Nephron (organoid): ENCODE data around the gene MAST2.
A peak's percentile ranks its signal among the peaks of the same experiment; 100 is the strongest.

ENCODE experiments used
- H3K27ac Mint-ChIP-seq, 3 experiments: 2 replicates each; pipeline ENCODE4 v1.8.0; 2020; ENCODE audit warnings: mixed read lengths in 3 of 3, mild to moderate bottlenecking in 2 of 3, moderate library complexity in 1 of 3
- H3K27me3 Mint-ChIP-seq: 2 replicates; pipeline ENCODE4 v1.8.0; 2021; ENCODE audit warnings: low read depth, mild to moderate bottlenecking, moderate library complexity, mixed read lengths
- H3K36me3 Mint-ChIP-seq: 2 replicates; pipeline ENCODE4 v1.8.0; 2020; ENCODE audit warnings: low read depth, mixed read lengths
- H3K4me1 Mint-ChIP-seq: 2 replicates; pipeline ENCODE4 v1.8.0; 2020; ENCODE audit warnings: mixed read lengths
- H3K4me3 Mint-ChIP-seq, 3 experiments: 2 replicates each; pipeline ENCODE4 v1.8.0; 2020; ENCODE audit warnings: mild to moderate bottlenecking in 3 of 3, mixed read lengths in 3 of 3, moderate library complexity in 2 of 3
- H3K9me3 Mint-ChIP-seq: 2 replicates; pipeline ENCODE4 v1.8.0; 2020; ENCODE audit warnings: mixed read lengths
- CTCF ChIP-seq, 3 experiments: fragments of 200-600 bp; sonication (generic); IDR thresholded peaks; one replicate each; pipeline ENCODE4 v1.5.0; 2021; ENCODE audit warnings: antibody characterized with exemption in 3 of 3; ENCODE audit not compliant: unreplicated experiment in 3 of 3

Gene MAST2

GRCh38 chr1:45876000-45876617 lies 72.7 kb downstream of the MAST2 start:
- Mint-ChIP-seq H3K4me1 (no peaks in the 10 kb centered on the region), H3K4me3 (no peak overlapping the region), H3K27me3 (no peaks in the 10 kb centered on the region), H3K27ac (no peak overlapping the region), H3K9me3 (no peaks in the 10 kb centered on the region), H3K36me3 (no peaks in the 10 kb centered on the region)
- TF ChIP-seq CTCF (IDR thresholded peaks at IDR 0.05; ENCODE audit: unreplicated experiment in 3 of 3): no peak

- H3K9me3 Mint-ChIP-seq: no peaks in the 10 kb centered on the region
- no peaks in the 10 kb centered on the region for H3K27me3 Mint-ChIP-seq
- no peaks in the 10 kb centered on the region for H3K36me3 Mint-ChIP-seq
- no peak overlapping the region for H3K4me3 Mint-ChIP-seq
- TF ChIP-seq CTCF (IDR thresholded peaks at IDR 0.05; ENCODE audit: unreplicated experiment in 3 of 3): no peak
- peaks cover 5% of the 10 kb centered on the region for H3K4me1 Mint-ChIP-seq
- H3K27ac Mint-ChIP-seq: no peak overlapping the region
These were observed 73.9 kb downstream of the MAST2 start for GRCh38 chr1:45877264-45877663.

- H3K9me3 Mint-ChIP-seq: no peaks in the 10 kb centered on the region
- no peak overlapping the region for H3K27ac Mint-ChIP-seq
- H3K36me3 Mint-ChIP-seq: no peaks in the 10 kb centered on the region
- H3K4me3 Mint-ChIP-seq: no peak overlapping the region
- no peak for TF ChIP-seq CTCF (IDR thresholded peaks at IDR 0.05; ENCODE audit: unreplicated experiment in 3 of 3)
- H3K27me3 Mint-ChIP-seq: no peaks in the 10 kb centered on the region
- peaks cover 5% of the 10 kb centered on the region for H3K4me1 Mint-ChIP-seq
These were observed 76.6 kb downstream of the MAST2 start for GRCh38 chr1:45879885-45880598.

- H3K36me3 Mint-ChIP-seq: no peaks in the 10 kb centered on the region
- H3K4me3 Mint-ChIP-seq: no peak overlapping the region
- TF ChIP-seq CTCF (IDR thresholded peaks at IDR 0.05; ENCODE audit: unreplicated experiment in 3 of 3): no peak
- H3K9me3 Mint-ChIP-seq: no peaks in the 10 kb centered on the region
- no peaks in the 10 kb centered on the region for H3K27me3 Mint-ChIP-seq
- peaks cover 5% of the 10 kb centered on the region for H3K4me1 Mint-ChIP-seq
- H3K27ac Mint-ChIP-seq: no peak overlapping the region
These were observed 77.5 kb downstream of the MAST2 start for GRCh38 chr1:45880930-45881329.

GRCh38 chr1:45883658-45884057 lies 80.2 kb downstream of the MAST2 start:
- Mint-ChIP-seq H3K27ac (no peak overlapping the region), H3K9me3 (no peaks in the 10 kb centered on the region), H3K36me3 (no peaks in the 10 kb centered on the region), H3K4me3 (no peak overlapping the region), H3K4me1 (peaks cover 20% of the 10 kb centered on the region), H3K27me3 (no peaks in the 10 kb centered on the region)
- TF ChIP-seq CTCF (IDR thresholded peaks at IDR 0.05; ENCODE audit: unreplicated experiment in 3 of 3): no peak

- Mint-ChIP-seq H3K9me3 (no peaks in the 10 kb centered on the region), H3K36me3 (no peaks in the 10 kb centered on the region), H3K27ac (peak overlapping the region in 2 of 3 experiments; percentile 1 to 29), H3K4me3 (no peak overlapping the region), H3K4me1 (peaks cover 20% of the 10 kb centered on the region), H3K27me3 (no peaks in the 10 kb centered on the region)
- no peak for TF ChIP-seq CTCF (IDR thresholded peaks at IDR 0.05; ENCODE audit: unreplicated experiment in 3 of 3)
These were observed 81.3 kb downstream of the MAST2 start for GRCh38 chr1:45884700-45885099.
